Activated CD4-positive, alpha-beta T cell treated with anti-CD3 and anti-CD28 coated beads, Interleukin-10, Interleukin-2, amounts not matched to agents 100 ng/mL and 50 ng/mL, durations not matched to agents 16 hours and 8 hours (primary cell): ENCODE measurements around the gene ZNF217.
"Not testable (repeated sequence)": the region's sequence is repeated elsewhere in the genome, so short reads cannot be mapped to it uniquely, and the experiment has no call there.

Experiments
- DNase-seq: peaks from one replicate; pipeline ENCODE4 v3.0.0-alpha.2; 2020

Gene ZNF217

DNA sequence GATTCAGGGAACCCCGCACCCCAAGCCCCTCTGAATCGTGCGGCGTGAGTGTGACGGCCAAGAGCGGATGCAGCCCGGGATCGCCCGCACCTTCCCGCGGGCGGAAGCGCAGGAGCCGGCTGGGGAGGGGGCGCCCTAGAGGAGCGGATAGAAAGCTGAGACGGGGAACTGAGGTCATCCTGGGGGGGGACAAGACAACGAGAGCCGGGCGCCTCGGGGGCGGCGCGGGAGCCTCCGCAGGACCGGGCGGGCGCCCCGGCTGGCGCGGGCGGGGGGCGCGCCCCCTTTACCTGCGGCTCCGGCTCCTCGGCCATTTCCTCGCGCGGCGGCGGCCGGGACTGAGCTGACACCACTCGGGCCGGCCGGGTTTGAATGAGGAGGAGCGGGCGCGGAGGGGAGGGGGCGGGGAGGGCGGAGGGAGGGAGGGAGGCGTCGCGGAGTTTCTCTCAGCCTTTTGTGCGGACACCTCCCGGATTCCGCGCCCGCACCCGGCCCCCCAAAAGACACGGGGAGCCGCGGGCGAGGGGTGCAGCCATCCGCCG, at the start of gene ZNF217:
ZNF217 (minus strand) TSS at position 374 of the 542 bp plus-strand sequence. CDS start 11,013 bp downstream, outside the sequence.
- peak; percentile 84 for DNase-seq

- DNase-seq: peak; percentile 93
These were observed 49.6 kb upstream of the ZNF217 start for GRCh38 chr20:53643031-53643832.

DNA sequence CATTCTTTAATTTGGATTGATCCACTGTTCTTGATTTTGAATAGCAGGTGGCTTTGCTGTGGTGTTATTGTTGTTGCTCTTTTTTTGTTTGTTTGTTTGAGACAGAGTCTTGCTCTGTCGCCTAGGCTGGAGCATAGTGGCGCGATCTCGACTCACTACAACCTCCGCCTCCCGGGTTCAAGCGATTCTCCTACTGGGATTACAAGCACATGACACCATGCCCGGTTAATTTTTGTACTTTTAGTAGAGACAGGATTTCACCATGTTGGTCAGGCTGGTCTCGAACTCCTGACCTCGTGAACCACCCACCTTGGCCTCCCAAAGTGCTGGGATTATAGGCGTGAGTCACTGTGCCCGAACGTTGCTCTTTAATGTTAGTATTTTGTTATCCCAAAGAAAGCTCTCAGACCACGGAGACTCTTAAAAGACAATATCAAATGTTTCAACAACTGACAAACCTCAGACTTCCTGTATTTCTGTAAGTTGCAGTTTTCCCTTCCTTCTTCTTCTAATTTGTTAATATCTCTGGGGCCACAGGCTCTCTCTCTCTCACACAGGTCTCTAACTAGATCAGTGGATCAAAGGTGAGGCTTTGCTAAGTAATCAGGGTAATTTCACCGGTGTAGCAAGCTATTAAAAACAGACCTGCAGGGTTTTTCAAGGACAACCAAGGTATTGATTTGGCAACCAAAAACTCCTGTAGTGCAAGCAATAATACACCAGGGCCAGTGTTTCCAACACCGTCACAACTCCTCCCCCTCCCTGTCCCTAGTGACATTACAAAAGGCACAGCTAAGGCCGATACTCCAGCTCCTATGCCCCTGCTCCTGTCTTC, 48.8 kb upstream of the ZNF217 start:
- peak; percentile 82 for DNase-seq

DNA sequence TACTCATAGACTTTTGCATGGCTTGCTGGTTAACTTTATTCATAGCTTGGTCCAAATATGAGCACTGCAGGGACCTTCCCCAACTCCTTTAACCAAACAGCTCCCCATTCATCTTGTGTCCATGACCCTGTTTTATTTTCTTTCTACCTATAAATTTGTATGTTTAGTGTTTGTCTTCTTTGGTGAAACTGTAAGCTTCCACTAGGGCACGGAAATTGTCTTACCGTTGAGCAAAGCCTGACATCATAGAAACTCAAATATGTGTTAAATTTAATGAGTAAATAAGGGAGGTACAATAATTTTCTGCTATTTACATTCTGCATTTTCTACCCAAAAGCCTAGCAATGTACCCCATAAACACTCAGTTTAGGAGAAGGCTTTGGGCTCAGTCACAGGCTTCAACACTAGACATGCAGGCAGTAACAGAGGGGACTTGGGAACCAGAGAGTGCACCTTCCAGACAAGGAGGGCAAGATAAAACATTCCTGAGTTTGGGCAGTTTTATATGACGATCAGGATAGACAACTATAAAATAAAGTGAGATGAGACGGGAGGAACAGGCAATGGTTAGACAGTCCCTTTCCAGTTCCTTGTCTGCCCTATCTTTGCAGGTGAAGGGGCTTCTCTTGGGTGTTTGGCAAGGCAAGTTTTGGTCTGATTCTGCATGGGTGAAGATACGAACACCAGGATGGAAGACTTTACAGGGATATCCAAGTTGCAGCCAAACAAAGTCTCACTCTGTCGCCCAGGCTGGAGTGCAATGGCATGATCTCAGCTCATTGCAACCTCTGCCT, 46.2 kb upstream of the ZNF217 start:
- DNase-seq: no peak

GRCh38 chr20:53639128-53639527, 45.5 kb upstream of the ZNF217 start:
- DNase-seq: no peak

GRCh38 chr20:53637310-53637709, 43.7 kb upstream of the ZNF217 start:
- DNase-seq: not testable (repeated sequence)

DNA sequence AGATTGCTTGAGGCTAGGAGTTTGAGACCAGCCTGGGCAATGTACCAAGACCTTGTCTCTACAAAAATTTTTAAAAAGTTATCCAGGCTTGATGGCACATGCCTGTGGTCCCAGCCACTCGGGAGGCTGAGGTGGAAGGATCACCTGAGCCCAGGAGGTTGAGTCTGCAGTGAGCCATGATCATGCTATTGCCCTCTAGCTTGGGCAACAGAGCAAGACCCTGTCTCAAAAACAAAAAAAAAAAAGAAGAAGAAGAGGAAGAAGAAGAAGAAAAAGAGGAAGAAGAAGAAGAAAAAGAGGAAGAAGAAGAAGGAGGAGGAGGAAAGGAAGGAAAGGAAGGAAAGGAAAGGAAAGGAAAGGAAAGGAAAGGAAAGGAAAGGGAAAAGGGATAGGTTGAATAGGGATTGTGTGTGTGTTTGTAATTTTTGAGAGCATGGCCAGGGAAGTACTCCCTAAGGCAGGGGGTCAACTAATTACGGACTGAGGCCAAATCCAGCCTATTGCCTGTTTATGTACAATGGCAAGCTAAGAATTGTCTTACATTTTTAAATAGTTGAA, 43.0 kb upstream of the ZNF217 start:
- no peak for DNase-seq

GRCh38 chr20:53635221-53635620, 41.6 kb upstream of the ZNF217 start:
- DNase-seq: no peak

DNA sequence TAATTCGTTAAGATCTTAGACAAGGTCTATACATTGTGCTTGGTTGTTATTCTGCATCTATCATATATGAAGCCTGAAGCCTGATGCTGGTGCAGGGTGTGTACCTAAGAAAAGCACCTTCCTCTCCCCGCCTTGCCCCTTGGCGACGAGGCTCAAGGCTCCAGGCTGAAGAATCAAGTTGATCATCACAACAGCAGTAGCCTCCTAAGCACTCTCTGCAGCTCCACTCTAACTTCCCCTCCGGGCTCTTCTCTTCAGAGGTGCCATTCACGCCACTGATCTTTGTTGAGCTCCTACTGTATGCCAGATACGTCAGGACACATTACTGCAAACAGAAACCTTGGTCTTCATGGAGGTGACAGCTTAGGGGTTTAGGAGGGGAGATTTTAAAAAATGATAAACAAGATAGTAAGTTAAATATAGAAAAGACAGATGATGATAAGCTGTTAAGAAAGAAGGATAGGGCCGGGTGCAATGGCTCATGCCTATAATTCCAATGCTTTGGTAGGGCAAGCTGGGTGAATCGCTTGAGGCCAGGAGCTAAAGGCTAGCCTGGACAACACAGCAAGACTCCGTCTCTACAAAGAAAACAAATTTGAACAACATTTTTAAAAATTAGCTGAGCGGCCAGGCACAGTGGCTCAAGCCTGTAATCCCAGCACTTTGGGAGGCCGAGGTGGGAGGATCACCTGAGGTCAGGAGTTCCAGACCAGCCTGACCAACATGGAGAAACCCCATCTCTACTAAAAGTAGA, 38.4 kb upstream of the ZNF217 start:
- DNase-seq: no peak

DNA sequence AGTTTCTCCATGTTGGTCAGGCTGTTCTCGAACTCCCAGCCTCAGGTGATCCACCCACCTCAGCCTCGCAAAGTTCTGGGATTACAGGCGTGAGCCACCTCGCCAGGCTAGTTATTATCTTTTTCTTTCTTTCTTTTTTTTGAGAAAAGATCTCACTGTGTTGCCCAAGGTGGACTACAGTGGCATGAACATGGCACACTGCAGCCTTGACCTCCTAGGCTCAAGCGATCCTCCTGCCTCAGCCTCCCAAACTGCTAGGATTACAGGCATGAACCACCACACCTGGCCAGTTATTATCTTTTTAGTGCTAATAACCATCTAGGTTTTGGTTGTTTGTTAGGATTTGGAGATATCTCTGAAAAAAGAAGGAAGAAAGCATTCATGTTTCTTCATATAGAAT, 35.8 kb upstream of the ZNF217 start:
- DNase-seq: no peak

DNA sequence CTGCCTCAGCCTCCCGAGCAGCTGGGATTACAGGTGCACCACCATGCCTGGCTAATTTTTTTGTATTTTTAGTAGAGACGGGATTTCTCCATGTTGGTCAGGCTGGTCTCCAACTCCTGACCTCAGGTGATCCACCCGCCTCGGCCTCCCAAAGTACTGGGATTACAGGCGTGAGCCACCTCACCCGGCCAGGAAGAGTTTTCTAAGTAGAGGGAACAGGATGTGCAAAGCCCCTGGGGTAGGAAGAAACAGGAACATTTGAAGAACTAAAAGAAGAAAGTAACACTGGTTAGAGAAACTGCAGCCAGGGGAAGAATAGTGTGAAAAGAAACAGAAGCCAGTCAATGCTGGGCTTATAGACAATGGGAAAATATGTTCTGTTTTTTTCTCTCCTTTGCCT, 35.1 kb upstream of the ZNF217 start:
- not testable (repeated sequence) for DNase-seq

- no peak for DNase-seq
These were observed 34.4 kb upstream of the ZNF217 start for GRCh38 chr20:53628076-53628475.

DNA sequence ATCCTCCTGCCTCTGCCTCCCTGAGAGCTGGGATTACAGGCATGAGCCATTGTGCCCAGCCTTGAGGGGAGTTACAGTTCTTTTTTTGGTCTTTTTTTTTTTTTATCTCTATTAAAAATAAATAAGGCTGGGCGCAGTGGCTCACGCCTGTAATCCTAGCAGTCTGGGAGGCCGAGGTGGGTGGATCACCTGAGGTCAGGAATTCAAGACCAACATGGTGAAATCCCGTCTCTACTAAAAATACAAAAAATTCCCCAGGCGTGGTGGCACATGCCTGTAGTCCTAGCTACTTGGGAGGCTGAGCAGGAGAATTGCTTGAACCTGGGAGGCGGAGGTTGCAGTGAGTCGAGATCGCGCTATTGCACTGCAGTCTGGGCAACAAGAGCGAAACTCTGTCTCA, 33.4 kb upstream of the ZNF217 start:
- not testable (repeated sequence) for DNase-seq

DNA sequence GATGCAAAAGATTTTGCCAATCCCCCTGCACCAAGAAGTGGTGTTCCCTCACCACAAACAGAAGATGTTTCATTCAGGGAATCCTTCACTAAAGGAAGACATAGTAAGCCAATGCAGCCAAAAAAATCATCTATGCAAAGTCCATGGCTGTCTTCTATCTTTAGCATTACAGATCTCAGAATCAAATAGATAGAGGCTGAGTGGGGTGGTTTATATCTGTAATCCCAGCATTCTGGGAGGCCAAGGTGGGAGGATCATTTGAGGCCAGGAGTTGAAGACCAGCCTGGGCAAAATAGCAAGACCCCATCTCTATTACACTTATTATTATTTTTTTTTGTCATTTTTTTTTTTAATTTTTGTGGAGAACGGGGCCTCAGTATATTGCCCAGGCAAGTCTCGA, 32.9 kb upstream of the ZNF217 start:
- DNase-seq: no peak

DNA sequence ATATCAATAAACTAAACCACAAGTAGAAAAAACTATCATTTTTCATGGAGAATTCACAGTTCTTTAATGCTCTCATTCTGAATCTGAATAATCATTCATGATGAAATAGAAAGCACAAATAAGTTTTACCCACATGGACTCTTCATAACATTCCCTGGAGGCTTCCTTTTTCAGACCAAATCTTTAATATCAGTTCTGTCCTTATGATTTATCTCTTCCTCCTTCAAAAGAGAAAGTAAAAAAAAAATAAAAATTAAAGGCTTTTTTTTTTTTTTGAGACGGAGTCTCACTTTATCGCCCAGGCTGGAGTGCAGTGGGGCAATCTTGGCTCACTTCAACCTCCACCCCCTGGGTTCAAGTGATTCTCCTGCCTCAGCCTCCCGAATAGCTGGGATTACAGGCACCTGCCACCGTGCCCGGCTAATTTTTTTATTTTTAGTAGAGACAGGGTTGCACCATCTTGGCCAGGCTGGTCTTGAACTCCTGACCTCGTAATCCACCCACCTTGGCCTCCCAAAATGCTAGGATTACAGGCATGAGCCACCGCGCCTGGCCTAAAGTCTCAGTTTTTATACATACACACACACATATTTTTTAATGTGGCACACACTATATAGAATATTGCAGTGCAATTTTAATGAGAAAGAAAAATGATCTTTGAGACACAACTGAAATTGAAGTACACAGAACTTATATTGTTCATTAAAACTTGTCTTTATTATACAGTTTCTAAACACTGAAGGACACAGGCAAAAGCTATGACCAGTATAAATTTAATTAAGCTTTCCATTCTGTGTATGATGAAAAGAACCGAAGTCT, 31.9 kb upstream of the ZNF217 start:
- no peak for DNase-seq

- DNase-seq: not testable (repeated sequence)
These were observed 31.2 kb upstream of the ZNF217 start for GRCh38 chr20:53624927-53625250.

DNA sequence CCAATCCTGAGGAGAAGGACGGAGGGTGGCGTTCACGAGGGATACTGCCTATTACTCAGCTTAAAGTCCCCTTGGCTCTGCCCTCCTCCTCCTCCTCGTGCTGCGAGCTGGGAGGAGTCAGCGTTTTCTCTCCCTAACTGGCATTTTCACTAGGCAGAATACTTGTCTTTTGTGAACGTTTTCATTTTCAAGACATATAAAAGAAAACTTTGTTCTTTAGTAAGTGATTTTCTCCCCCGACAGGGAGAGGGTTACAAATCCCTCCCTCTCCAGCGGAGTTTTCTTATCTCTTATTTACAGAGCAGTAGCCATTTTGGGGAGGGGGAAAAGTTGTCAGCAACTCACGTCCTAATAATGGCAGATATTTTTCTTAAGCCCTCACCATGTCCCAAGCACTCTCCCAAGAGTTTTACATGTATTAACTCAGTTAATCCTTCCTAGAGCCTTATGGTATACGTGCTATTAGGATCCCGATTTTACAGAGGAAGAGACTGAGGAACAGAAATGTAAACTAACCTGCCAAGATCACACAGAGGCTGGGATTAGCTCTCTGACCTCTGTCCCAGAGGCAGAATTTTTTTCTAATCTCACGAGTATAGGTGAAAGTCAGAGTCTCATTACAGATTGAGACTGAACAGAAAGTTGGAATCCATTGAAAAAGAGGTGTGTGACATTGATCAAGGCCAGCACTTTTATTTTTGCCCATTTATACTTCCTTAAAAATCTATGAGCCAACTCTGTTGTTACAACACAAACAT, 30.0 kb upstream of the ZNF217 start:
- DNase-seq: peak; percentile 71

DNA sequence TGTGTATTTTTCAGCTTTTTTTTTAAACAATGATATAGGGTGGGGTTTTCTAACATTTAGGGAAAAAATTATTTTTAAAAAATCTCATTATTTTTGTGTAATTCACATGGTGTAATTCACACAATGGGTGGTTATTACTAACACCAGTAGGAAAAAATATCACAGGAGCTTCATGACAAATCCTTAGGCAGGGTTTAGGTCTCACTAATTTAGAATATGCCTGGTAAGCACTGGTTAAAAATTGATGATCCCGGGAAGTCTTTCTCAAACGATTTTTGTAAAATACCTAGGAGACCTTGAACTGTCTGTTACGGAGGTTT, 29.5 kb upstream of the ZNF217 start:
- DNase-seq: no peak

GRCh38 chr20:53622247-53623133, 28.9 kb upstream of the ZNF217 start:
- DNase-seq: peak; percentile 47
